HG02973 (cell line): ENCODE data around the gene OXSR1.
"Not testable (repeated sequence)": the region's sequence is repeated elsewhere in the genome, so short reads cannot be mapped to it uniquely, and the experiment has no call there.

ENCODE experiments used
- ATAC-seq: cut with Tn5 transposase; IDR thresholded peaks from one replicate; pipeline ENCODE4 v1.9.1; 2021; ENCODE audit warnings: moderate library complexity; ENCODE audit not compliant: unreplicated experiment

Gene OXSR1

GRCh38 chr3:38219609-38220197, 54.4 kb downstream of the OXSR1 start:
- ATAC-seq, result no peak

GRCh38 chr3:38221005-38221404, 55.7 kb downstream of the OXSR1 start:
- ATAC-seq, result no peak

- ATAC-seq, result no peak
Measured at GRCh38 chr3:38222032-38222634, 56.8 kb downstream of the OXSR1 start.

DNA sequence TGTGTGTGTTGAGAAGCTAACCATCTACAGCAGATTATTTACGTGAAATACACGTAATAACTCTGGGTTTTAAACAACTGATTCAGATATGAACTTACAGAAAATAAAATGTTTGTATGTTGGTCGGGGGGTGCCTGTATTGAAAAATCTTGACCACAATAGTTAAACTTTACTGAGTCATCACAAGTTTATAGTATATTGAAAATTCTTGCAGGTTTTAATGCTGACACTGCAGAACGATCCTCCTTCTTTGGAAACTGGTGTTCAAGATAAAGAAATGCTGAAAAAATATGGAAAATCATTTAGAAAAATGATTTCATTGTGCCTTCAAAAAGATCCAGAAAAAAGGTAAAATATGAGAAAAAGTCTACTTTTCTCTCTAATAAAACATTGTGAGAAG, 59.0 kb downstream of the OXSR1 start:
- no peak for ATAC-seq

DNA sequence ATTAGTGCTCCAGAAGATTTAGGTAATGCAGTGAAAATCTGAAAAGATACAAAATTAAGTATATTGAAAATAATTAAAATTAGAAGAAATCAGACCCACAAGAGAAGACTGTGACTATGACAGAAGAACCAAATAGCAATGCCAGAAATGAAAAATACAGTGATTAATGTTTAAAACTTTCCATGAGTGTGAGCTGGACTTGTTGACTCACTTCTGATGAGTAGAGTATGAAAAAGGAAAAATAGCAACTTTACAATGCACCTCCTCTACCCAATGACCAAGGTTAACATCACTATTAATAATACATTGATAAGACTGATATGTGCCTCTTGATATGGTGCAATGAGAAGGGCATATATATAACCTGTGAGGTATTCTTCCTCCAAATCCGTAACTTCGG, 60.9 kb downstream of the OXSR1 start:
- no peak for ATAC-seq

- ATAC-seq, result no peak
Measured at GRCh38 chr3:38227989-38228388, 62.7 kb downstream of the OXSR1 start.

DNA sequence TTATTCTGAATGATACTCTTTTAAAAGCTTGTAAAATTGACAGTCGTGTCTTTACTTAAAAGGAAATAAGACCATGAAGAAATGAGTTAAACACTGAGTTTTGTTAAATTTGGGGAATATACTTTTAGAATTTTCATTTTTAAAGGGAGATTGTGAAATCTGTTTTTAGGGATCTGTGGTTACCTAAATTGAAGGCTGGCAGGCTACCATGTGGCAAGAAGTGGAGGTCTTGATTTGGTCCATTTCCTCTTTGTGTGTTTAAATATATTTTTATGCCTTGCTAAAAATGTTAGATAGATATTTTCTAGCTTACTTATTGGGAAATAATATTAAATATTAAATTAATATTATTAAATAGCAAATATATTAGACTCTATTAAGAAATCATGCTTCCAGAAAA, 63.7 kb downstream of the OXSR1 start:
- ATAC-seq, result no peak

- ATAC-seq, result no peak
Measured at GRCh38 chr3:38232701-38233100, 67.4 kb downstream of the OXSR1 start.

DNA sequence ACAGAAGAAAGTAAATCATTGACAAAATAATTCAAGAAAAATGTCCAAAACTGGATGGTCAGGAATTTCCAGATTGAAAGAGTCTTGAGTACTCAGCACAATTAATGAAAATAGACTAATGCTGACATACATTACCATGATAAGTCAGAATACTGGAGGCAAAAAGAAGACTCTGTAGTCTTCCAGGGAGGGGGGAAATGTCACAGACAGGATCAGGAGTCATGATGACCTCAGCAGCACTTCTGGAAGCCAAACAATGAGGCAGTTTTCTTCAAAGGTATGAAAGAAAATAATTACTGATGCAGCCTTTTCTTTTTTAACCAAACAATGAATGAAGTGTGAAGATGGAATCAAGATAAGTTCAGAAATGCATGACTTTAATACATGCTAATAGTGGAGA, 70.1 kb downstream of the OXSR1 start:
- no peak for ATAC-seq

- ATAC-seq, result no peak
Measured at GRCh38 chr3:38238416-38239008, 73.2 kb downstream of the OXSR1 start.

GRCh38 chr3:38242812-38243211, 77.5 kb downstream of the OXSR1 start:
- ATAC-seq, result not testable (repeated sequence)

- no peak for ATAC-seq
Measured at GRCh38 chr3:38245930-38246329, 80.6 kb downstream of the OXSR1 start.

- ATAC-seq, result no peak
Measured at GRCh38 chr3:38247366-38248035, 82.2 kb downstream of the OXSR1 start.

DNA sequence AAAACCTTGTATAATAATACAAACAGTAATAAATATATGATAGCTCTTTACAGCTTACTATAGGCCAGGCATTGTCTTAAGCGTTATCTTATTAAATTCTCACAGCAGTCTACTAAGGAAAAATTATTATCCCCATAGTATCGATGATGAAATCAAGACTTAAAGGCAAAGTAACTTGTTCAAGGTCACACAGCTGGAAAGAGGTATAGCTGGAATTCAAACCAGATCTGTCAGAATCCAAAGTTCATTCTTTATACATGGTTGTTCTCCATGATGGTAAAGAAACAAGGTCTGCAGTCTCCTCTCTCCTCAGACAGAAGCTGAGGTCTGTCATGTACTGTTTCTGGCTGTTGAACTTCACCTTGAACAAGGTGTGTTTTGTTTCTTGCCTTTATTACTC, 84.9 kb downstream of the OXSR1 start:
- no peak for ATAC-seq

GRCh38 chr3:38251197-38251596, 85.9 kb downstream of the OXSR1 start:
- no peak for ATAC-seq

GRCh38 chr3:38253704-38254103, 88.4 kb downstream of the OXSR1 start:
- ATAC-seq, result no peak

DNA sequence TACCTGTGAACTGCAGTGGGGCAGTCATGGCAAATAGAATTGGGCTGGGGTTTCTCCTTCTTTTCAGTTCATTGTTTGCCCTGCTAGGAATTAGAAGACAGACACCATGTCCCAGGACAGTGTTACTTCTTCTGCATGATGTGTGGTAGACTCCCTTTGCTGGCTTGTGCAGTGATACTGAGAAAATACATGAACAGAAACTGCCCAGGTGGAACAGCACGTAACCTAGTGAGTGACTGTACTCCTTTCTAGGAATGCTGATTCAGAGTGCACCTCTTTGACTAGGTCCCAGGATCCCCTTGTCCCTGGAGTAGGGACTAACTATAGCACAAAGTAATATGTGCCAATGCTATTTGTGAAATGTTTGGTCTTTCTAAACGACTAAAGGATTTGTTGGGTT, 89.5 kb downstream of the OXSR1 start:
- no peak for ATAC-seq

DNA sequence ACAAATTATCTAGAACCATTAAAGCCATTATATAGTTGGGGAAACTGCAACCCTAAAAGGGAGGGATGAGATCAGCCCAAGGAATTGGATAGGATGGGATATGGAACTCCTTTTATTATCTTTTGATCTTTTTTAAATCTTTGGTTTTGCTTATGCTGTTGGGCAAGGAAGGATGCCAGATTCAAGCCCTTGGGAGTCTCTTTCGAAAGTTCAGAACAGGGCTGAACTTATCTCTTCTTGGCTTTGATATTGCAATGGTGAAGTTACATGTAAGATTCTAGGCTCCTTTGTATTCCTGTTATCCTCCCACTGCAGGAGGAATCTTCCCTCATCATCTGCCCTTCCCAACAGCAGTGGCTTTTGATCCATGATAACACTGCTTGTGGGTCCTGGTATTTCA, 90.3 kb downstream of the OXSR1 start:
- ATAC-seq, result no peak

DNA sequence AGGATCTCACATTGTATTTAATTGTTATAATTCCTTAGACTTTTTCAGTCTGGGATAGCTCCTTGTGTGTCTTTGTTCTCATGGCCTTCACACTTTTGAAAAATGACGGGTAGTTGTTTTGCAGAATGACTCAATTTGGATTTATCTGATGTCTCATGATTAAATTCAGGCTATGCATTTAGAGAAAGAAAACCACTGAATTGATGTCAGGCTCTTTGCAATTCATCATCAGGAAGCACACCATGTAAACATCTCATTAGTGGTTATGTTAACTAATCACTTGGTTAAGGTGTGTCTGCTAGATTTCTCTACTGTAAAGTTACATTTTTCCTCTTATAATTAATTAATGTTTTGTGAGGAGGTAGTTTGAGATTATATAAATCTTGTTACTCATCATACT, 92.2 kb downstream of the OXSR1 start:
- ATAC-seq, result no peak

DNA sequence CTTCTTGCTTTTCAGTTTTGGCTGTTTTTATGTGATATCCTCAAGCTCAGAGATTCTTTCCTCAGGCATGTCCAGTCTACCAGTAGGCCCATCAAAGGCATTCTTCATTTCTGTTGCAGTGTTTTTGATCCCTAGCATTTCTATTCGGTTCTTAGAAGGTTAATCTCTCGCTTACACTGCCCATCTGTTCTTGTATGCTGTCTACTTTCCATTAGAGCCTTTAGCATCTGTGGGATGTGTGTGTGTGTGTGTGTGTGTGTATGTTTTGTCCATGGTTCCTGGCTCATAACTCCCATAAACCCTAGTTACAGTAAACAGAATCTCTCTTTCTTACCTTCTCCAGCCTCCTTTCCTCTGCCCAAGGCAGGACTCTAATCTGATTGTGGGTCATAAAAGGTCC, 95.1 kb downstream of the OXSR1 start:
- ATAC-seq, result no peak

- ATAC-seq, result no peak
Measured at GRCh38 chr3:38264353-38264771, 99.0 kb downstream of the OXSR1 start.

DNA sequence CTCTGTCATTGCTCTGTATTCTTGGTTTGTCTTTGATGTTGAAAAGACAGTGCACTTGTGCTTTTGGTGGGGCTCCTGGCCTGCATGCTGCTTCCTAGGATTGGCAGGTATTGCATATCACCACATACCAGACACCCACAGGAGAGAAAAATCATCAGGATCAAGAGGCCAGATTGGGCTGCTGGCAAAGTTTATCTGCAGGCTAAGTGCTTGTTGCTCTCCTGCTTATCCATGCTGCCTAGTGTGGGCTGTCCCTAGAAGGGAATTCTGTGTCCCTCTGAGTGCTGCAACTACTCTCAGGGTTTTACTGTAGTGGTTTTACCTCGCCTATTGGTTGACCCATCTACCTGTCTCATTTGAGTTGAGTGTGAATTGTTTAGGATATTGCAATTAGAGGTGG, 99.4 kb downstream of the OXSR1 start:
- ATAC-seq, result no peak
